ENCODE measurements around the gene KRTAP4-1. TPM values are rescaled to one million over a fixed set of nuclear protein-coding genes. Genes with fewer than 3 reads are reported as not detected.
"Not testable (repeated sequence)": the region's sequence is repeated elsewhere in the genome, so short reads cannot be mapped to it uniquely, and the experiment has no call there.

The KRTAP4-1 gene
- total RNA-seq, 1 experiment from 2014 or later: not detected

DNA sequence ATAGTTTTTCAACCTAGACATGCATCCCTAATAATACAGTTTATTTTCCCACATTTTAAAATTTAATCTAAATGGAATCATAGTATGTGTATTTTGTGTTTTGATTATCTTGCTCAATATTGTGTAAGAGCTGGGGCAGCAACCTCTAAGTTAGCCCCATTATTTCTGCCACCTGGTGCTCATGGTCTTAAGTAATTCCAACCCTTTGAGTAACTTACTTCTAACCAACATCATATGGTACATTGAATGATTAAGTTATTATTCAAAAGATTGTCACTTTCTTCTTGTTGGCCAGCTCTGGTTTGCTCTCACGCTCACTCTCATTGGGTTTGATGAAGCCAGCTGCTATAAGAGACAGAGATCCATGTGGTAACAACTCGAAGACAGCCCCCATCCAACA, 12.8 kb downstream of the KRTAP4-1 start:
- no peak for DNase-seq (ENCODE audit: low spot score)

DNA sequence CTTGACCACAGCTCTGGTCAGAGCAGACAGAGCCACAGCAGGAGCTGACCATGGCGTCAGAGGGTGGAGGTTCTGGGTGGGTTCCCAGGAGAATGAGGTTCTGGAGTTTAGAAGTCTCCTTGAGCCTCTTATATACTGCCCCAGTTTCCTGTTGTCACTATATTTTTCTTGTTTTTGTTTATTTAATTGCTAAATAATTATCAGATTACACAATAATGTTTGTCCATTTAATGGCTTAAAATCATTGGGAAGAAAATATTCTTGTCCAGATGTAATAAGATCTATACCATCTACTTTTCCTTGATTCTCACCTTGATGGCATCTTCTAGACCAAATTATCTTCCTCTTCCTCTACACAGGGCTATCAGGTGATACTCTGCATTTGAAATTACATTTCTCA, 16.6 kb downstream of the KRTAP4-1 start, which contains the start of gene KRTAP4-3:
Gene KRTAP4-3 (minus strand): TSS at position 101 of the 400 bp plus-strand sequence. CDS start 49 bp downstream, at position 52.
- DNase-seq (ENCODE audit: low spot score): no peak

DNA sequence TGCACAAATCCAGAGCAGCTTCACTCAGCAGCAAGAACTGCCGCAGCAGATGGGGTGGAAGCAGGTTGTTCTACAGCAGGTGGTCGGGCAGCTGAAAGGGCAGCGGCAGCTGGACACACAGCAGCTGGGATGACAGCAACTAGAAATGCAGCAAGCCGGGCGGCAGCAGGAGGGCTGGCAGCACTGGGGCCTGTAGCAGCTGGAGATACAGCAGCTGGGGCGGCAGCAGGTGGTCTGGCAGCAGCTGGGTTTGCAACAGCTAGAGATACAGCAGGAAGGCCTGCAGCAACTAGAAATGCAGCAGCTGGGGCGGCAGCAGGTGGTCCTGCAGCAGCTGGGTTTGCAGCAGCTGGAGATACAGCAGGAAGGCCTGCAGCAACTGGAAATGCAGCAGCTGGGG, 17.1 kb downstream of the KRTAP4-1 start:
- no peak for DNase-seq (ENCODE audit: low spot score)

DNA sequence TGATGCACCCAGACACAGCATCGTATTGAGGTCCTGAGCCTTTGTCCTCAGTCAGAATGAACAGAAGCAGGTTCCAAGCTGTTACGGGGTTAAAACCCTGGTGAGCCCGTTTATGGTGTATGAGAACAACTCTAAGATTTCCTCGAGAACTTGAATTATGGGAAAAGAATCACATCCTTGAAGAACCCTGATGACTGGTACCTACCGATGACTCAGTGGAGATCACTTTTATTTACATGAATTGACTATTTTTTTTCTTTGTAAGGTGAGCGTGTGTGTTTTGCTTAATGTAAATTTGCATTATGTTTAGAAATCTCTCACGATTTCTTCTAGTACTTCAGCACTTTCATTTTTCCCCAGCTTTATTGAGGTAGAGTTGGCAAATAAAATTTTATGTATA, 20.9 kb downstream of the KRTAP4-1 start:
- no peak for DNase-seq (ENCODE audit: low spot score)

DNA sequence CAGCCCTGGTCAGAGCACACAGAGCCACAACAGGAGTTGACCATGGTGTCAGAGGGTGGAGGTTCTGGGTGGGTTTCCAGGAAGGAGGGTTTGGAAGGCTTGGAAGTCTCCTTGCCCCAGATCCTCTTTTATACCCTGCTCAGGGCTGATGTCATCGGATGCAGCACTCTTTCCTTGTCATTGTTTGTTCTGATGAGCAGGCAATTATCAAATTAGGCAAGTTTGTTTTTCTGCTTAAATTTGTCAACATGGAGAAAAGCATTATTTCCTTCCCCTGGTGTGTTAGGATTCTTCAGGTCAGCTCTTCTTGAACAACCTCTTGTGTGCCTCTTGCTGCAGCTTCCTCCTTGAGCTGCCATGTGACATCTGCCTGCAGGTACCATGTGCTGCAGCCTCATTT, 24.1 kb downstream of the KRTAP4-1 start, which contains the start of gene KRTAP4-4:
Gene KRTAP4-4 (minus strand): TSS at position 101 of the 400 bp plus-strand sequence. CDS start 57 bp downstream, at position 44.
- no peak for DNase-seq (ENCODE audit: low spot score)

DNA sequence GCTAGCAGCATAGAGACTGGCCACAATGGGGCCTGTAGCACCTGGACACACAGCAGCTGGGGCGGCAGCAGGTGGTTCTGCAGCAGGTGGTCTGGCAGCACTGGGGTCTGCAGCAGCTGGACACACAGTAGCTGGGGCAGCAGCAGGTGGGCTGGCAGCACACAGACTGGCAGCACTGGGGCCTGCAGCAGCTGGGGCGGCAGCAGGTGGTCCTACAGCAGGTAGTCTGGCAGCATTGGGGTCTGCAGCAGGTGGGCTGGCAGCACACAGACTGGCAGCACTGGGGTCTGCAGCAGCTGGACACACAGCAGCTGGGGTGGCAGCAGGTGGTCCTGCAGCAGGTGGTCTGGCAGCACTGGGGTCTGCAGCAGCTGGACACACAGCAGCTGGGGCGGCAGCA, 24.5 kb downstream of the KRTAP4-1 start:
- DNase-seq (ENCODE audit: low spot score): not testable (repeated sequence)

DNA sequence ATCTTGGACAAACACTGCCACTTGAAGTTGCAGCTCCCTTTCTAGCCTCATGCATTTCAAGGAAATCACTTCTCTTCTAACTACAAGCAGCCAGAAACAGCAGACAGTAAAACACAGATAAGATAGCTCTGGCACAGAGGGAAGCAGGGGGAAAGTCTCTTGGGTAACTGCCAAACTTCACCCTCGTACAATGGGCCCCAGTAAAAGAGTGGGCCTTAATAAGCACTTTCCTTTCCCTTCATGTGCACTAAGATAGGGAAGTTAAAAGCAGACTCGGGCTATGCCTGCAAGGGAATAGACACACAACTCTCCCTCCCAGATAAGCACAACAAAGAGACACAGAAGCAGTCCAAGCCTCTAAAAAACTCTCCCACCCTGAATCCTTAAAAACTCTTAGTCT, 30.9 kb downstream of the KRTAP4-1 start:
- DNase-seq (ENCODE audit: low spot score): no peak

DNA sequence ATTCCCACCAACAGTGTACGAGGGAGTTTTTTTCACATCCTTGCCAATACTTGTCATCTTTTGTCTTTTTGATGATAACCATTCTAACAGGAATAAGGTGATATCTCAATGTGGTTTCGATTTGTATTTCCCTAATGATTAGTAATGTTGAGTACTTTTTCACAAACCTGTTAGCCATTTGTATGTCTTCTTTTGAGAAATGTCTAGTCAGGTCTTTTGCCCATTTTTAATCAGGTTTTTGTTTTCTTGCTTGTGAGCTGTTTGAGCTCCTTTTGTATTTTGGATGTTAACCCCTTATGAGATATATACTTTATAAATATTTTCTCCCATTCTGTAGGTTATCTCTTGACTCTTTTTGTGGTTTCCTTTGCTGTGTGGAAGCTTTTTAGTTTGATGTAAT, 33.2 kb downstream of the KRTAP4-1 start:
- no peak for DNase-seq (ENCODE audit: low spot score)

DNA sequence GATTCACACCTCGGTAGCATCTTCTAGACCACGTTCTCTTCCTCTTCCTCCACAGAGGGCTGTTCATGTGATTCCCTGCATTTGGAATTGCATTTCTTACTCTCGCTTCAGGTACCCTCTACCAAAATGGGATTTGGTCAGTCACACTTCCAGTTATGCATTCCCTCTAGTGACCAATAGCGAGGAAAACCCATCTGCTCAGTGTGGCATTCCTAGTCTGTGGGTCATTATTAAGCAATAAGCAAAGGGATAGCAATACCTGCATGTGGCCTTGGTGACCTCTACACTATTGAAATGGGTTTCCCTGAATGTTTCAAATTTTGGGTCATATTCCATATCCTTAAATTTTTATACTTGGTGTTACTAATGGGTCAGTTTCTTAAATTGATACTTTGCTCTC, 34.7 kb downstream of the KRTAP4-1 start:
- DNase-seq (ENCODE audit: low spot score): no peak

DNA sequence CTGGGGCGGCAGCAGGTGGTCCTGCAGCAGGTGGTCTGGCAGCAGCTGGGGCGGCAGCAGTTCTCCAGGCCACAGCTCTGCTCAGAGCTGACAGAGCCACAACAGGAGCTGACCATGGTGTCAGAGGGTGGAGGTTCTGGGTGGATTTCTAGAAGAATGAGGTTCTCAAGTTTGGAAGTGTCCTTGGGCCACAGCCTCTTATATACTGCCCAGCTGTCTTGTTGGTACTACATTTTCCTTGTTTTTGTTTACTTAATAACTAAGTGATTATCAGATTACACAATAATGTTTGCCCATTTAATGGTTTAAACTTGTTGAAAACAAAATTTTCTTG, 35.1 kb downstream of the KRTAP4-1 start, which contains the start of gene KRTAP4-5:
Gene KRTAP4-5 (minus strand): TSS at position 174 of the 334 bp plus-strand sequence. CDS start 58 bp downstream, at position 116.
- no peak for DNase-seq (ENCODE audit: low spot score)

DNA sequence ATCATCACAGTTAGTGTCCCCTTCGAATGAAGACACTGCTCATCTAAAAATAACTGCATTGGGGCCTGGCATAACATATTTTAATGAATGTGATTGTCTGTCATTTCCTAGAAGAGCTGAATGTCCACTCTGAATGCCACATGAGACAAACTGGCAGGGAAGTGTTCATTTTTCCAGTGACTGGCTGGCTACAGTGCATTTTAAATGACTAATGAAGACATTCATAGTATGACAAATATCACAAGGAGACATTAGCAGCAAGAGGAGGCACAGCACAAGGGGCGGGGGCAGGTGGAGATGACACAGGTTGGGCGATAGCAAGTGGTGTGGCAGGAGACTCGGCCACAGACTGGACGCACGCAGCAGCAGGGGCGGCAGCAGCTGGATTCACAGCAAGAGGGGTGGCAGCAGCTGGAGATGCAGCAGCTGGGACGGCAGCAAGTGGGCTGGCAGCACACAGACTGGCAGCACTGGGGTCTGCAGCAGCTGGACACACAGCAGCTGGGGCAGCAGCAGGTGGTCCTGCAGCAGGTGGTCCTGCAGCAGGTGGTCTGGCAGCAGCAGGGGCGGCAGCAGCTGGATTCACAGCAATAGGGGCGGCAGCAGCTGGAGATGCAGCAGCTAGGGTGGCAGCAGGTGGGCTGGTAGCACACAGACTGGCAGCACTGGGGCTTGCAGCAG, 35.6 kb downstream of the KRTAP4-1 start:
- DNase-seq (ENCODE audit: low spot score): not testable (repeated sequence)

DNA sequence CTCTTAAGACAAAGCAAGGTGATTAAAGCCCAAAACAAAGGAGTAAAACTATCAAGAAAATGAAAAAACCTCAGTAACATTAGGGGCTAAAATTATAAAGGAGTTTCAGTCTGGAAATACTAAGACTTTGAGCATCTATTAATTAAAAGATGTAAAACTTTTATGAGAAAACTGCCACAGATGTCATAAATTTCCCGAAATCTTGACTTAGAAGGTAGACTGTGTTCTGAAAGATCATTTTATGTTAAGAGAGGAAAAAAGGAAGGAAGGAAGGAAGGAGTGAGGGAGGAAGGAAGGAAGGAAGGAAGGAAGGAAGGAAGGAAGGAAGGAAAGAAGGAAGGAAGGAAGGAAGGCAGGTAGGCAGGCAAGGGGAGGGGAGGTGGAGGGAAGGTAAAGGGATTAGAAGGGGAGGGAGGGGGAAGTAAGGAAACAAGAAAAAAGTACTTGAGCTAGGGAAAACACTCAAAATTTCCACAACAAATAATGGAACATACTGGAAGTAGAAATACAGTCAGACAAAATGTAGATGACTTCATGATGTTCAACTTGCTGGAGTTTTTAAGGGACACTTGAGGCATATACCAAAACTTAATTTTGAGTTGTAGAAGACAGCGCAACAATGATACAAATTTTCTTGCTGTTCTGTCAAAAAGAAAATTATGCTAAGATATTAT, 37.0 kb downstream of the KRTAP4-1 start:
- no peak for DNase-seq (ENCODE audit: low spot score)

DNA sequence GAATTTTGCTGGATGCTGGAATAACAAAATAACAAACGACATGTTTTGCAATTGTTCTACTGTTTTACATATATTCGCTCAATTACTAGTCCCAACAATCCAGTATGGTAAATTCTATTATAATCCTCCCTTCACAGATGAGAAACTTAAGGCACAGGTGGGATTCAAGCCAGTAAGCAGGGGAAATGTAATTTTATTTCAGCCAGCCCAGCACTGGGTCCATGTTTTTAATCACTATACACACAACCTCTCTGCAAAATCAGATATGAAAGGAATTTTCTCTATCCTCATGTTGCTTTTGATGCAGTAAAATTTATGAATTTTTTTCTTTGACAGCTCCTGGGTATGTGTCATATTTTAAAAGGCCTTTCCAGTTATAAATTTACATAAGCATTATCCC, 39.5 kb downstream of the KRTAP4-1 start:
- DNase-seq (ENCODE audit: low spot score): no peak

DNA sequence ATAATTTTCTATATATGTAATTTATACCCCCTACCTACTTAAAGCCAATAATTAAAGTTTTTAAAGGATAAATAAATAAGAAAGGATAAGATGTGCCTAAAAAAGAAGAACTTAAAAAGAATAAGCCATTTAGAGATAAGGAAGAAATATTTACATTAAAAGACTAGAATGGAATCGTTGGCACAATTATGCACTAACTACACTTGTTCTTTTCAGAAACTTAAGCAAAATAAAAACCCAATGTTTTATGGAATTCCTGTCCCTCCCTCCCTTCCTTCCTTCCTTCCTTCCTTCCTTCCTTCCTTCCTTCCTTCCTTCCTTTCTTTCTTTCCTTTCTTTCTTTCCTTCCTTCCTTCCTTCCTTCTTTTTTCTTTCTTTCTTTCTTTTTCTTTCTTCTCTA, 39.9 kb downstream of the KRTAP4-1 start:
- no peak for DNase-seq (ENCODE audit: low spot score)

DNA sequence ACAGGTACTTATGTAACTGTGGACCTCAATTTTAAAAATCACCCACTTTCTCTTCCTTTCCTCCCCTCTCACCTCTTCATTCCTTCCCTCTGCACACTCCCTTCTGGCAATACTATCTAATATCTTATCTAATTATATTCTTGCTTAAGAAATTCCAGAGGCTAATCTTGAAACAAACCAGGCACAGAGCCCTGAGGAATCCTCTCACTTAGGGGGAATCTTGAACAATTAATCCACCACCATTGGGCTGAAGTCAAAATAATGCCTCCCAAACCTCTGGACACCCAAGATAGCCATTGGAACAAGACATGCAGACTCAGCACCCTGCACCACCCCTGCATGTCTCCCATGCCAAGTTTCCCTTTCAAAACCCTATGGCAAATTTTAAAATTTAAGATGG, 43.4 kb downstream of the KRTAP4-1 start:
- DNase-seq (ENCODE audit: low spot score): no peak

DNA sequence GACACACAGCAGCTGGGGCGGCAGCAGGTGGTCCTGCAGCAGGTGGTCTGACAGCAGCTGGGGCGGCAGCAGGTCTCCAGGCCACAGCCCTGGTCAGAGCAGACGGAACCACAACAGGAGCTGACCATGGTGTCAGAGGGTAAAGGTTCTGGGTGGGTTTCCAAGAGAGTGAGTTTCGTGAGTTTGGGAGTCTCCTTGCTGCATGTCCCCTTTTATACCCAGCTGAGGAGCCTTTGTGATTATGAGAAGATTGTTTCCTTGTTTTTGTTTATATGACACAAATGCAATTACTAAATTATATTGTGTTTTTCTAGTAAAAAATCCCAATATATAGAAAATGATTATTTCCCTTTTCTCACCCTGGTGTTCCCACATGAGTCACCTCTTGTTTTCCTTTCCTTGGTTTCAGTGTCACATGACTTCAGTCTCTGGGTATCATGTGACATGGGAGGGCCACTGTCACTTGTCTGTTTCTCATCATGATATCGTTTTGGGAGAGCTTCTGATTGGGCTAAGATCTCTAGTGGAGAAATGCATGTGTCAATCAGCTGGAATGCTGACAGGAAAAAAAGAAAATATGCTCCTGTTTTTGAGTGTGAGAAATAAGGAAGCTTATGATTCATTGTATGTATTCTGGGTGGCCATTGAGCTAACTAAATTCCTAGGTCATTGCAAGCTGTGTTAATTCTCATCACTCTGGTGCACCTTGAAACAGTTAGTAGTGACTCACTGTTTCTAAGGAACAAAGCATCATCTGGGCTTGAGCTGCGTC, 44.2 kb downstream of the KRTAP4-1 start, which contains the start of gene KRTAP4-6:
Gene KRTAP4-6 (minus strand): TSS at position 185 of the 772 bp plus-strand sequence. CDS start 57 bp downstream, at position 128.
- no peak for DNase-seq (ENCODE audit: low spot score)

DNA sequence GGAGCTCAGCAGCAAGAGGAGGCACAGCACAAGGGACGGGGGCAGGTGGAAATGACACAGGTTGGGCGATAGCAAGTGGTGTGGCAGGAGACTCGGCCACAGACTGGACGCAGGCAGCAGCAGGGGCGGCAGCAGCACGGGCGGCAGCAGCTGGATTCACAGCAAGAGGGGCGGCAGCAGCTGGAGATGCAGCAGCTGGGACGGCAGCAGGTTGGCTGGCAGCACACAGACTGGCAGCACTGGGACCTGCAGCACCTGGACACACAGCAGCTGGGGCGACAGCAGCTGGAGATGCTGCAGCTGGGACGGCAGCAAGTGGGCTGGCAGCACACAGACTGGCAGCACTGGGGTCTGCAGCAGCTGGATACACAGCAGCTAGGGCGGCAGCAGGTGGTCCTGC, 44.8 kb downstream of the KRTAP4-1 start:
- DNase-seq (ENCODE audit: low spot score): not testable (repeated sequence)

Other genes with a start within 250 kb of the KRTAP4-1 start
- gene KRT23, start 247.3 kb downstream of the KRTAP4-1 start, total RNA-seq (2014; rRNA removed; shearing (Covaris generic)): not detected in 2 replicates
- gene KRT39, start 218.0 kb downstream of the KRTAP4-1 start, total RNA-seq (2014; rRNA removed; shearing (Covaris generic)): 0.18 TPM in 1 of 2 replicates, not detected in the other
- not detected in 2 replicates for gene KRT40, start 200.6 kb downstream of the KRTAP4-1 start, total RNA-seq (2014; rRNA removed; shearing (Covaris generic))
- gene KRTAP3-3, start 190.7 kb downstream of the KRTAP4-1 start, total RNA-seq (2014; rRNA removed; shearing (Covaris generic)): not detected in 2 replicates
- not detected in 2 replicates for gene KRTAP3-2, start 185.0 kb downstream of the KRTAP4-1 start, total RNA-seq (2014; rRNA removed; shearing (Covaris generic))
- not detected in 2 replicates for gene KRTAP3-1, start 175.8 kb downstream of the KRTAP4-1 start, total RNA-seq (2014; rRNA removed; shearing (Covaris generic))
- gene KRTAP1-5, start 157.7 kb downstream of the KRTAP4-1 start, total RNA-seq (2014; rRNA removed; shearing (Covaris generic)): 0.27 TPM in 1 of 2 replicates, not detected in the other
- not detected in 2 replicates for gene KRTAP1-4, start 154.7 kb downstream of the KRTAP4-1 start, total RNA-seq (2014; rRNA removed; shearing (Covaris generic))
- not detected in 2 replicates for gene KRTAP1-3, start 150.0 kb downstream of the KRTAP4-1 start, total RNA-seq (2014; rRNA removed; shearing (Covaris generic))
- gene KRTAP1-1, start 143.5 kb downstream of the KRTAP4-1 start, total RNA-seq (2014; rRNA removed; shearing (Covaris generic)): not detected in 2 replicates
- not detected in 2 replicates for gene KRTAP2-1, start 137.6 kb downstream of the KRTAP4-1 start, total RNA-seq (2014; rRNA removed; shearing (Covaris generic))
- not detected in 2 replicates for gene KRTAP2-2, start 129.7 kb downstream of the KRTAP4-1 start, total RNA-seq (2014; rRNA removed; shearing (Covaris generic))
- gene KRTAP2-3, start 124.8 kb downstream of the KRTAP4-1 start, total RNA-seq (2014; rRNA removed; shearing (Covaris generic)): 0.21 TPM in 1 of 2 replicates, not detected in the other
- gene KRTAP2-4, start 119.0 kb downstream of the KRTAP4-1 start, total RNA-seq (2014; rRNA removed; shearing (Covaris generic)): not detected in 2 replicates
- gene KRTAP4-7, start 100.8 kb downstream of the KRTAP4-1 start, total RNA-seq (2014; rRNA removed; shearing (Covaris generic)): not detected in 2 replicates
- gene KRTAP4-8, start 86.8 kb downstream of the KRTAP4-1 start, total RNA-seq (2014; rRNA removed; shearing (Covaris generic)): not detected in 2 replicates
- gene KRTAP4-16, start 82.7 kb downstream of the KRTAP4-1 start, total RNA-seq (2014; rRNA removed; shearing (Covaris generic)): not detected in 2 replicates
- gene KRTAP4-9, start 79.5 kb downstream of the KRTAP4-1 start, total RNA-seq (2014; rRNA removed; shearing (Covaris generic)): not detected in 2 replicates
- gene KRTAP4-11, start 66.5 kb downstream of the KRTAP4-1 start, total RNA-seq (2014; rRNA removed; shearing (Covaris generic)): not detected in 2 replicates
- gene KRTAP4-12, start 60.7 kb downstream of the KRTAP4-1 start, total RNA-seq (2014; rRNA removed; shearing (Covaris generic)): not detected in 2 replicates
- gene KRTAP4-6, start 44.4 kb downstream of the KRTAP4-1 start, total RNA-seq (2014; rRNA removed; shearing (Covaris generic)): not detected in 2 replicates
- gene KRTAP4-5, start 35.1 kb downstream of the KRTAP4-1 start, total RNA-seq (2014; rRNA removed; shearing (Covaris generic)): not detected in 2 replicates
- not detected in 2 replicates for gene KRTAP4-4, start 24.2 kb downstream of the KRTAP4-1 start, total RNA-seq (2014; rRNA removed; shearing (Covaris generic))
- gene KRTAP4-3, start 16.7 kb downstream of the KRTAP4-1 start, total RNA-seq (2014; rRNA removed; shearing (Covaris generic)): not detected in 2 replicates
- gene KRTAP4-2, start 6.7 kb downstream of the KRTAP4-1 start, total RNA-seq (2014; rRNA removed; shearing (Covaris generic)): not detected in 2 replicates
- not detected in 2 replicates for gene KRTAP9-1, start 5.0 kb upstream of the KRTAP4-1 start, total RNA-seq (2014; rRNA removed; shearing (Covaris generic))
- gene KRTAP9-2, start 41.7 kb upstream of the KRTAP4-1 start, total RNA-seq (2014; rRNA removed; shearing (Covaris generic)): not detected in 2 replicates
- not detected in 2 replicates for gene KRTAP9-3, start 47.5 kb upstream of the KRTAP4-1 start, total RNA-seq (2014; rRNA removed; shearing (Covaris generic))
- not detected in 2 replicates for gene KRTAP9-8, start 53.1 kb upstream of the KRTAP4-1 start, total RNA-seq (2014; rRNA removed; shearing (Covaris generic))
- not detected in 2 replicates for gene KRTAP9-4, start 64.8 kb upstream of the KRTAP4-1 start, total RNA-seq (2014; rRNA removed; shearing (Covaris generic))
- not detected in 2 replicates for gene KRTAP9-9, start 70.5 kb upstream of the KRTAP4-1 start, total RNA-seq (2014; rRNA removed; shearing (Covaris generic))
- not detected in 2 replicates for gene KRTAP9-6, start 80.5 kb upstream of the KRTAP4-1 start, total RNA-seq (2014; rRNA removed; shearing (Covaris generic))
- gene KRTAP9-7, start 90.8 kb upstream of the KRTAP4-1 start, total RNA-seq (2014; rRNA removed; shearing (Covaris generic)): not detected in 2 replicates
- not detected in 2 replicates for gene KRTAP29-1, start 117.9 kb upstream of the KRTAP4-1 start, total RNA-seq (2014; rRNA removed; shearing (Covaris generic))
- gene KRTAP16-1, start 124.4 kb upstream of the KRTAP4-1 start, total RNA-seq (2014; rRNA removed; shearing (Covaris generic)): not detected in 2 replicates
- not detected in 2 replicates for gene KRTAP17-1, start 130.8 kb upstream of the KRTAP4-1 start, total RNA-seq (2014; rRNA removed; shearing (Covaris generic))
- not detected in 2 replicates for gene KRT33A, start 165.9 kb upstream of the KRTAP4-1 start, total RNA-seq (2014; rRNA removed; shearing (Covaris generic))
- gene KRT33B, start 184.9 kb upstream of the KRTAP4-1 start, total RNA-seq (2014; rRNA removed; shearing (Covaris generic)): not detected in 2 replicates
- 0.12 and 0.21 TPM in 2 replicates for gene KRT34, start 197.4 kb upstream of the KRTAP4-1 start, total RNA-seq (2014; rRNA removed; shearing (Covaris generic))
- not detected in 2 replicates for gene KRT31, start 212.7 kb upstream of the KRTAP4-1 start, total RNA-seq (2014; rRNA removed; shearing (Covaris generic))
- not detected in 2 replicates for gene KRT37, start 239.7 kb upstream of the KRTAP4-1 start, total RNA-seq (2014; rRNA removed; shearing (Covaris generic))

Data from H4 (cell line).